H1 (cell line): ENCODE results near the gene BTAF1. TPM values are rescaled to one million over a fixed set of nuclear protein-coding genes. Genes with fewer than 3 reads are reported as not detected.

Experiments used
- CEBPB ChIP-seq: IDR thresholded peaks from 2 replicates; pipeline ENCODE4 v1.6.1; 2012; ENCODE audit warnings: low read depth, low read length
- CHD2 ChIP-seq: IDR thresholded peaks from 2 replicates; pipeline ENCODE4 v1.6.1; 2012; ENCODE audit warnings: low read length, improper control_type of control experiment
- RAD21 ChIP-seq, 2 experiments: IDR thresholded peaks in 1 of 2; conservative IDR thresholded peaks in 1 of 2; 2 replicates each; pipeline ENCODE4 v1.6.1; 2011; ENCODE audit warnings: low read depth in 2 of 2, low read length in 2 of 2, improper control_type of control experiment in 1 of 2, inconsistent platforms in 1 of 2, mild to moderate bottlenecking in 1 of 2, moderate library complexity in 1 of 2
- RFX5 ChIP-seq: IDR thresholded peaks from 2 replicates; pipeline ENCODE4 v1.6.1; 2011; ENCODE audit warnings: low read depth, low read length, improper control_type of control experiment, borderline replicate concordance
- RNF2 ChIP-seq: fragments of 200-900, 300-1000 bp; sonication (generic); IDR thresholded peaks from 2 replicates; pipeline ENCODE4 v1.7.1; 2016; ENCODE audit warnings: borderline replicate concordance, low read depth, mild to moderate bottlenecking, antibody characterized with exemption, low read length; ENCODE audit not compliant: poor library complexity, severe bottlenecking; ENCODE audit errors: missing control alignments
- TCF12 ChIP-seq: IDR thresholded peaks from 2 replicates; pipeline ENCODE4 v1.6.1; 2011; ENCODE audit warnings: low read depth, mild to moderate bottlenecking, low read length
- polyA plus RNA-seq, 7 experiments: library from polyadenylated mRNA; depleted of rRNA in 3 of 7; stranded (reverse) in 5 of 7; unstranded in 2 of 7; fragments of >200 nt in 5 of 7; fragments of 200-250 nt in 2 of 7; gene quantifications; 1 replicate in 5 of 7; 2 replicates in 1 of 7; 4 replicates in 1 of 7; pipeline versions ENCODE4 v1.2.1 to v1.2.3, GENCODE V29; 2011 to 2013; ENCODE audit warnings: missing spikeins in 2 of 7, mixed read lengths in 2 of 7
- total RNA-seq: library from RNA; stranded (reverse); fragmentation: NEBNext Ultra II Directional; extraction: Animal tissue kit (Norgen Biotek cat#: 25700); gene quantifications from 2 replicates; pipeline ENCODE4 v1.2.1, GENCODE V29; 2021
- TF ChIP-seq, protein P1 (sequence below): IDR thresholded peaks from 2 replicates; pipeline ENCODE4 v1.6.1; 2011; ENCODE audit warnings: low read depth, mild to moderate bottlenecking, low read length; ENCODE audit not compliant: insufficient read depth

Gene BTAF1
- total and polyA plus RNA-seq, 2 of the 8 experiments (the other 6 are each of a cell fraction or from before 2014, with no cell fraction given) = 24.5 to 39.1 TPM

DNA sequence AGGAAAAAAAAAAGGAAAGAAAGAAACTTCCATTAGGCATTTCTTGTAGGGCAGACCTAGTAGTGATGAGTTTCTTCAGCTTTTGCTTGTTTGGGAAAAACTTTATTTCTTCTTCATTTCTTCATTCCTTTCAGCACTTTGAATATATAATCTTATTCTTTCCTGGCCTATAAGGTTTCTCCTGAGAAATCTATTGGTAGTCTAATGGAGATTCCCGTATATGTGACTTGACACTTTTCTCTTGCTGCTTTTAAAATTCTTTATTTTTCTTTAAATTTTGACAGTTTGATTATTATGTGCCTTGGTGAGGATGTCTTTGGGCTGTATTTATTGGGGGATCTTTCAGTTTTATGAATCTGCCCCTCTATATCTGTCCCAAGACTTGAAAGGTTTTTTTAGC, 3.9 kb upstream of the BTAF1 start (continued):
- TF ChIP-seq CHD2 (no peak), RAD21 (IDR thresholded peaks at IDR 0.05 in 1 of 2, conservative IDR thresholded peaks at IDR 0.05 in 1 of 2; ENCODE audit: low read depth in 2 of 2, low read length in 2 of 2) (no peak), TCF12 (no peak), CEBPB (no peak), RNF2 (no peak), RFX5 (no peak)
- TF ChIP-seq, protein P1, sequence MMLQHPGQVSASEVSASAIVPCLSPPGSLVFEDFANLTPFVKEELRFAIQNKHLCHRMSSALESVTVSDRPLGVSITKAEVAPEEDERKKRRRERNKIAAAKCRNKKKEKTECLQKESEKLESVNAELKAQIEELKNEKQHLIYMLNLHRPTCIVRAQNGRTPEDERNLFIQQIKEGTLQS = no peak
